Naive thymus-derived CD8-positive, alpha-beta T cell (primary cell): ENCODE measurements around the gene SIKE1. TPM values are rescaled to one million over a fixed set of nuclear protein-coding genes. Genes with fewer than 3 reads are reported as not detected.

Experiments used
- ATAC-seq, 2 donors: fragments of 150-1000 bp; cut with Tn5 transposase in 1 of 2; sonication (Bioruptor Pico), chemical (Tn5 transposase) in 1 of 2; 1 replicate in 1 of 2; 2 replicates in 1 of 2; pipeline ENCODE4 v1.10.0; 2021; ENCODE audit warnings: mild to moderate bottlenecking in 2 of 2, moderate library complexity in 2 of 2
- POLR2A ChIA-PET: fragments of 350-600 bp; sonication (Branson Sonifier 250); formaldehyde crosslinking; loops from one replicate; lab custom pipeline; 2021; ENCODE audit warnings: antibody characterized with exemption; lab: Charles Lee
- DNase-seq, 10 donors: peaks; one replicate each; pipeline versions ENCODE4 v3.0.0 to v3.0.0-alpha.2; 2020 to 2022
- H3K27ac Mint-ChIP-seq, 10 donors: one replicate each; pipeline ENCODE4 v1.8.0; 2020 to 2022; ENCODE audit warnings: mild to moderate bottlenecking in 10 of 10, mixed read lengths in 10 of 10, moderate library complexity in 4 of 10, inconsistent platforms in 1 of 10
- H3K27me3 Mint-ChIP-seq, 5 donors: one replicate each; pipeline ENCODE4 v1.8.0; 2021 to 2022; ENCODE audit warnings: mixed read lengths in 5 of 5
- H3K36me3 Mint-ChIP-seq, 3 donors: one replicate each; pipeline ENCODE4 v1.8.0; 2020 to 2022; ENCODE audit warnings: mixed read lengths in 3 of 3, mild to moderate bottlenecking in 2 of 3, inconsistent platforms in 1 of 3
- H3K4me1 Mint-ChIP-seq, 4 donors: one replicate each; pipeline ENCODE4 v1.8.0; 2021 to 2022; ENCODE audit warnings: mixed read lengths in 4 of 4
- H3K4me3 Mint-ChIP-seq, 10 donors: one replicate each; pipeline ENCODE4 v1.8.0; 2020 to 2022; ENCODE audit warnings: mild to moderate bottlenecking in 10 of 10, mixed read lengths in 10 of 10, moderate library complexity in 6 of 10, inconsistent platforms in 1 of 10
- H3K9me3 Mint-ChIP-seq, 9 donors: one replicate each; pipeline ENCODE4 v1.8.0; 2020 to 2022; ENCODE audit warnings: mixed read lengths in 9 of 9, mild to moderate bottlenecking in 3 of 9, inconsistent platforms in 1 of 9, moderate library complexity in 1 of 9
- polyA plus RNA-seq, 3 donors: library from polyadenylated mRNA; unstranded; fragments of 300-500 nt; fragmentation: Illumina TruSeq; gene quantifications; one replicate each; pipeline ENCODE4 v1.2.3, GENCODE V29; 2021
- total RNA-seq, 8 experiments: library from RNA in 2 of 8; stranded (reverse) in 2 of 8; gene quantifications; one replicate each; pipeline ENCODE4 v1.2.3 and lab custom pipeline; 2021 to 2026

Gene SIKE1
- total and polyA plus RNA-seq, 5 experiments from 2014 or later: 28.9 to 64.3 (median 31.0) TPM

GRCh38 chr1:114725230-114725629 lies 55.3 kb downstream of the SIKE1 start:
- no peaks in the 10 kb centered on the region for H3K9me3 Mint-ChIP-seq
- peaks cover 5 to 96% (median 28%) of the 10 kb centered on the region in 3 donors for H3K36me3 Mint-ChIP-seq
- POLR2A ChIA-PET: no interaction called here
- no peak for DNase-seq
- no peak for ATAC-seq
- peaks cover 0 to 2% (median under 1%) of the 10 kb centered on the region in 4 donors for H3K4me1 Mint-ChIP-seq
- H3K27me3 Mint-ChIP-seq: no peaks in the 10 kb centered on the region
- no peak overlapping the region for H3K4me3 Mint-ChIP-seq
- peak overlapping the region in 5 of 10 donors; percentile 15 to 83 (median 24) for H3K27ac Mint-ChIP-seq

- Mint-ChIP-seq H3K27ac (peak overlapping the region in 4 of 10 donors; percentile 37 to 85 (median 72)), H3K36me3 (peaks cover 5 to 96% (median 32%) of the 10 kb centered on the region in 3 donors), H3K9me3 (no peaks in the 10 kb centered on the region), H3K4me1 (peaks cover 0 to 2% (median under 1%) of the 10 kb centered on the region in 4 donors), H3K4me3 (no peak overlapping the region), H3K27me3 (no peaks in the 10 kb centered on the region)
- ATAC-seq (no peak), DNase-seq (no peak)
- POLR2A ChIA-PET: no interaction called here
These were observed 56.6 kb downstream of the SIKE1 start for GRCh38 chr1:114723915-114724314.

GRCh38 chr1:114723457-114723856 lies 57.0 kb downstream of the SIKE1 start:
- Mint-ChIP-seq H3K27me3 (no peaks in the 10 kb centered on the region), H3K9me3 (no peaks in the 10 kb centered on the region), H3K4me1 (peaks cover 0 to 2% (median under 1%) of the 10 kb centered on the region in 4 donors), H3K4me3 (no peak overlapping the region), H3K27ac (peak overlapping the region in 1 of 10 donors; percentile 83), H3K36me3 (peaks cover 5 to 97% (median 34%) of the 10 kb centered on the region in 3 donors)
- no peak for ATAC-seq
- POLR2A ChIA-PET: no interaction called here
- no peak for DNase-seq

GRCh38 chr1:114720492-114720891 lies 60.0 kb downstream of the SIKE1 start:
- Mint-ChIP-seq H3K9me3 (no peaks in the 10 kb centered on the region), H3K36me3 (peaks cover 6 to 82% (median 27%) of the 10 kb centered on the region in 3 donors), H3K27me3 (no peaks in the 10 kb centered on the region), H3K4me3 (no peak overlapping the region), H3K27ac (peak overlapping the region in 4 of 10 donors; percentile 32 to 86 (median 40)), H3K4me1 (peaks cover 12 to 19% (median 17%) of the 10 kb centered on the region in 4 donors)
- POLR2A ChIA-PET: interaction anchor here (1.1 kb wide), 1 partner anchor 60 kb away, joined by 4 read pairs; the partner anchor contains the start of gene SIKE1
- DNase-seq (no peak), ATAC-seq (no peak)

Other genes starting within 250 kb of the SIKE1 start
- gene BCAS2, start 199.1 kb downstream of the SIKE1 start, total RNA-seq: 10 to 100 TPM; 37.1 to 41.3 TPM
- gene BCAS2, start 199.1 kb downstream of the SIKE1 start, polyA plus RNA-seq: 10 to 100 TPM; 90.0 to 100.0 (median 97.2) TPM
- gene DENND2C, start 110.6 kb downstream of the SIKE1 start, total RNA-seq: 1 to 10 TPM; 1.9 to 2.3 TPM
- 1 to 10 TPM in 1 of 3 donors, under 1 TPM in 2; 0.44 to 1.0 (median 0.77) TPM for gene DENND2C, start 110.6 kb downstream of the SIKE1 start, polyA plus RNA-seq
- not detected for gene AMPD1, start 85.1 kb downstream of the SIKE1 start, total RNA-seq
- not detected for gene AMPD1, start 85.1 kb downstream of the SIKE1 start, polyA plus RNA-seq
- gene NRAS, start 63.9 kb downstream of the SIKE1 start, total RNA-seq: 10 to 100 TPM; 28.1 to 28.2 TPM
- gene NRAS, start 63.9 kb downstream of the SIKE1 start, polyA plus RNA-seq: 10 to 100 TPM; 25.5 to 33.3 (median 29.6) TPM
- gene CSDE1, start 22.7 kb downstream of the SIKE1 start, total RNA-seq: 100 to 1,000 TPM; 534 to 610 TPM
- 100 to 1,000 TPM; 354 to 411 (median 407) TPM for gene CSDE1, start 22.7 kb downstream of the SIKE1 start, polyA plus RNA-seq
- not detected for gene SYCP1, start 74.2 kb upstream of the SIKE1 start, total RNA-seq
- gene SYCP1, start 74.2 kb upstream of the SIKE1 start, polyA plus RNA-seq: not detected
- not detected for gene TSHB, start 249.1 kb upstream of the SIKE1 start, total RNA-seq
- not detected for gene TSHB, start 249.1 kb upstream of the SIKE1 start, polyA plus RNA-seq